ENCODE measurements around the gene NINJ1. TPM values are rescaled to one million over a fixed set of nuclear protein-coding genes. Genes with fewer than 3 reads are reported as not detected.
A peak's percentile ranks its signal among the peaks of the same experiment; 100 is the strongest.

Gene NINJ1
- total and polyA plus RNA-seq, 2 of the 13 experiments (the other 11 are each of a cell fraction or from before 2014, with no cell fraction given), result 81.2 to 92.1 TPM

GRCh38 chr9:93098236-93098946 lies 35.7 kb downstream of the NINJ1 start (continued):
- TF ChIP-seq ATF3 (CRISPR knock-in tag; IDR thresholded peaks at IDR 0.05) (peak; percentile 77), RELA (CRISPR knock-in tag; IDR thresholded peaks at IDR 0.05) (no peak), CREM (IDR thresholded peaks at IDR 0.05) (no peak), CREM (CRISPR knock-in tag; IDR thresholded peaks at IDR 0.05) (no peak), SP2 (CRISPR knock-in tag; IDR thresholded peaks at IDR 0.05) (no peak), ZNF160 (CRISPR knock-in tag; IDR thresholded peaks at IDR 0.05) (no peak), ZNF256 (CRISPR knock-in tag; conservative IDR thresholded peaks at IDR 0.05) (no peak), HNRNPL (IDR thresholded peaks at IDR 0.05; ENCODE audit: low read depth, low read length) (0 out of 2 replicates have a peak, but pooled peaks have one; percentile 78), GFI1 (CRISPR knock-in tag; IDR thresholded peaks at IDR 0.05; ENCODE audit: borderline replicate concordance) (no peak), ZBTB44 (CRISPR knock-in tag; IDR thresholded peaks at IDR 0.05) (no peak), ATF5 (CRISPR knock-in tag; IDR thresholded peaks at IDR 0.05; ENCODE audit: low read depth) (no peak), ZNF75D (CRISPR knock-in tag; IDR thresholded peaks at IDR 0.05; ENCODE audit: borderline replicate concordance) (no peak)
